NCI-H2227 (cell line): ENCODE results near the gene MRPL4.
"Not testable (repeated sequence)": the region's sequence is repeated elsewhere in the genome, so short reads cannot be mapped to it uniquely, and the experiment has no call there.

Experiments used
- DNase-seq: peaks from one replicate; lab custom pipeline; 2025; ENCODE audit not compliant: unreplicated experiment; lab: John Stamatoyannopoulos, UW

MRPL4 gene

GRCh38 chr19:10230173-10230860 lies 21.7 kb upstream of the MRPL4 start:
- DNase-seq = no peak

GRCh38 chr19:10230861-10231611 lies 21.0 kb upstream of the MRPL4 start, which contains the start of gene S1PR2:
S1PR2 (minus strand) TSS chr19:10231331; CDS start chr19:10224905, 6,426 bp downstream.
- DNase-seq = peak; percentile 73

- DNase-seq = no peak
Observed at GRCh38 chr19:10231612-10232228, 20.3 kb upstream of the MRPL4 start.

- no peak for DNase-seq
Observed at GRCh38 chr19:10233946-10234345, 18.1 kb upstream of the MRPL4 start.

- DNase-seq = no peak
Observed at GRCh38 chr19:10235003-10235402, 17.0 kb upstream of the MRPL4 start.

- not testable (repeated sequence) for DNase-seq
Observed at GRCh38 chr19:10235409-10235808, 16.6 kb upstream of the MRPL4 start.

- DNase-seq = no peak
Observed at GRCh38 chr19:10237702-10238101, 14.3 kb upstream of the MRPL4 start.

- no peak for DNase-seq
Observed at GRCh38 chr19:10238172-10238783, 13.7 kb upstream of the MRPL4 start.

GRCh38 chr19:10241826-10242449 lies 10.1 kb upstream of the MRPL4 start:
- not testable (repeated sequence) for DNase-seq

- no peak for DNase-seq
Observed at GRCh38 chr19:10243606-10244005, 8.4 kb upstream of the MRPL4 start.

GRCh38 chr19:10245189-10245939 lies 6.7 kb upstream of the MRPL4 start:
- no peak for DNase-seq

GRCh38 chr19:10246511-10246910 lies 5.5 kb upstream of the MRPL4 start:
- DNase-seq = no peak

GRCh38 chr19:10252707-10253106 lies 693 bp downstream of the MRPL4 start:
- DNase-seq = no peak

GRCh38 chr19:10254244-10254643 lies 2.2 kb downstream of the MRPL4 start:
- DNase-seq = no peak

- DNase-seq = no peak
Observed at GRCh38 chr19:10255358-10255757, 3.3 kb downstream of the MRPL4 start.

GRCh38 chr19:10256551-10256950 lies 4.5 kb downstream of the MRPL4 start:
- no peak for DNase-seq

- DNase-seq = no peak
Observed at GRCh38 chr19:10256970-10257615, 5.1 kb downstream of the MRPL4 start.

- no peak for DNase-seq
Observed at GRCh38 chr19:10258080-10258710, 6.2 kb downstream of the MRPL4 start.

- DNase-seq = peak; percentile 92
Observed at GRCh38 chr19:10259162-10259905, 7.3 kb downstream of the MRPL4 start.
